Gastrocnemius medialis (tissue), 4 donors: ENCODE data around the gene LAMC2. TPM values are rescaled to one million over a fixed set of nuclear protein-coding genes. Genes with fewer than 3 reads are reported as not detected.

Experiments used
- ATAC-seq, 2 donors: fragments of 150-250 bp; one replicate each; pipeline ENCODE4 v1.9.1; 2016
- DNase-seq, 2 donors: peaks; one replicate each; pipeline ENCODE4 v3.0.0-alpha.2; 2019
- H3K27ac ChIP-seq, 4 donors: fragments of 200-600 bp; sonication (generic); 1 replicate in 1 of 4; 2 replicates in 3 of 4; pipeline ENCODE4 v1.5.1; 2016 to 2018; ENCODE audit warnings: mild to moderate bottlenecking in 2 of 4, moderate library complexity in 1 of 4
- H3K27me3 ChIP-seq, 3 donors: fragments of 200-600 bp; sonication (generic) in 2 of 3; 1 replicate in 1 of 3; 2 replicates in 2 of 3; pipeline versions ENCODE4 v1.5.1 to v1.6.0; 2016 to 2019; ENCODE audit warnings: mild to moderate bottlenecking in 1 of 3, moderate library complexity in 1 of 3
- H3K36me3 ChIP-seq, 2 donors: fragments of 200-600 bp; sonication (generic) in 1 of 2; one replicate each; pipeline ENCODE4 v1.5.1; 2017 to 2018
- H3K4me1 ChIP-seq, 2 donors: fragments of 200-600 bp; sonication (generic) in 1 of 2; one replicate each; pipeline ENCODE4 v1.5.1; 2016 to 2017; ENCODE audit warnings: mild to moderate bottlenecking in 2 of 2
- H3K4me3 ChIP-seq, 4 donors: fragments of 200-600 bp; sonication (generic) in 3 of 4; 1 replicate in 1 of 4; 2 replicates in 3 of 4; pipeline ENCODE4 v1.5.1; 2016 to 2019; ENCODE audit warnings: mild to moderate bottlenecking in 2 of 4
- H3K9me3 ChIP-seq, 3 donors: fragments of 200-600 bp; sonication (generic) in 2 of 3; 1 replicate in 1 of 3; 2 replicates in 2 of 3; pipeline ENCODE4 v1.5.1; 2016 to 2019
- CTCF ChIP-seq, 5 experiments: fragments of 450-650 bp in 3 of 5; fragments of 200-600 bp in 2 of 5; sonication (generic) in 2 of 5; IDR thresholded peaks in 4 of 5; conservative IDR thresholded peaks in 1 of 5; 1 replicate in 4 of 5; 2 replicates in 1 of 5; pipeline ENCODE4 v1.5.1; 2016 to 2019; ENCODE audit warnings: antibody characterized with exemption in 5 of 5, mild to moderate bottlenecking in 3 of 5, moderate library complexity in 3 of 5
- POLR2A ChIP-seq, 2 donors: fragments of 450-650 bp; IDR thresholded peaks; one replicate each; pipeline ENCODE4 v1.6.1; 2017; ENCODE audit warnings: antibody characterized with exemption in 2 of 2, mild to moderate bottlenecking in 2 of 2, moderate library complexity in 2 of 2
- in situ Hi-C, 4 donors: fragments of 200-750 bp; cut with MboI; loops; one replicate each; pipeline versions ENCODE4 v1.15.0 to v1.8.0; 2017; ENCODE audit warnings: low sequenced_read_pairs in 4 of 4
- intact Hi-C: fragments of 100-400 bp; cut with DNase I; formaldehyde crosslinking; loops from one replicate; pipeline ENCODE4 v1.15.1; 2023; ENCODE audit warnings: low total_unique reads
- total RNA-seq, 4 donors: library from RNA; depleted of rRNA; stranded (reverse); fragments of >200 nt; gene quantifications; one replicate each; pipeline versions ENCODE4 v1.1.0 to v1.2.3, GENCODE V29; 2016

The LAMC2 gene
- total RNA-seq = 1 to 10 TPM in 3 of 4 donors, under 1 TPM in 1; 0.78 to 1.8 (median 1.4) TPM

- Histone ChIP-seq H3K4me1 (no peaks in the 10 kb centered on the region), H3K4me3 (peak within 1 kb of the TSS in 1 of 4 donors; percentile 8), H3K27ac (no peak within 1 kb of the TSS), H3K27me3 (no peaks in the 10 kb centered on the region), H3K9me3 (no peaks in the 10 kb centered on the region), H3K36me3 (no peaks in the 10 kb centered on the region)
- intact Hi-C loops (no loop called here), in situ Hi-C loops (no loop called here)
- TF ChIP-seq CTCF (IDR thresholded peaks at IDR 0.05 in 4 of 5, conservative IDR thresholded peaks at IDR 0.05 in 1 of 5) = no peak
- no peak for ATAC-seq
- no peak for DNase-seq
Observed at GRCh38 chr1:183185941-183186490, at the start of gene LAMC2. Gene LAMC2 (plus strand): TSS chr1:183186264. CDS start chr1:183186353, 89 bp downstream.

GRCh38 chr1:183137782-183138181 is 48.3 kb upstream of the LAMC2 start:
- intact Hi-C loops = loop anchor here (2.0 to 10.0 kb wide), 2 partner anchors 105 to 173 kb away; no protein-coding TSS in a partner anchor
- Histone ChIP-seq H3K27ac (peak overlapping the region; percentile 62 to 76 (median 70)), H3K27me3 (no peaks in the 10 kb centered on the region), H3K9me3 (no peaks in the 10 kb centered on the region), H3K4me3 (no peak overlapping the region), H3K36me3 (peaks cover 3 to 82% of the 10 kb centered on the region in 2 donors), H3K4me1 (peaks cover 11 to 18% of the 10 kb centered on the region in 2 donors)
- DNase-seq = no peak
- in situ Hi-C loops = loop anchor here in 1 of 4 donors (10.0 kb wide), 1 partner anchor 97 kb away; no protein-coding TSS in a partner anchor
- peak; percentile 57 to 74 for ATAC-seq
- TF ChIP-seq POLR2A (IDR thresholded peaks at IDR 0.05) (no peak), CTCF (IDR thresholded peaks at IDR 0.05 in 4 of 5, conservative IDR thresholded peaks at IDR 0.05 in 1 of 5) (no peak)

- peaks cover 0 to 82% of the 10 kb centered on the region in 2 donors for H3K36me3 ChIP-seq
Observed at GRCh38 chr1:183138301-183138700, 47.8 kb upstream of the LAMC2 start.

GRCh38 chr1:183139281-183139942 is 46.7 kb upstream of the LAMC2 start:
- Histone ChIP-seq H3K4me1 (peaks cover 11 to 18% of the 10 kb centered on the region in 2 donors), H3K4me3 (no peak overlapping the region), H3K27me3 (no peaks in the 10 kb centered on the region), H3K36me3 (peaks cover 0 to 81% of the 10 kb centered on the region in 2 donors), H3K27ac (peak overlapping the region; percentile 62 to 76 (median 70)), H3K9me3 (no peaks in the 10 kb centered on the region)
- TF ChIP-seq POLR2A (IDR thresholded peaks at IDR 0.05) = no peak
- no peak for TF ChIP-seq CTCF (IDR thresholded peaks at IDR 0.05 in 4 of 5, conservative IDR thresholded peaks at IDR 0.05 in 1 of 5)
- ATAC-seq (peak; percentile 29 to 31), DNase-seq (no peak)
- intact Hi-C loops (loop anchor here (2.0 to 10.0 kb wide), 2 partner anchors 103 to 175 kb away; no protein-coding TSS in a partner anchor), in situ Hi-C loops (loop anchor here in 1 of 4 donors (10.0 kb wide), 1 partner anchor 95 kb away; no protein-coding TSS in a partner anchor)

More at GRCh38 chr1:183138301-183138700, 47.8 kb upstream of the LAMC2 start:
- in situ Hi-C loops = loop anchor here in 1 of 4 donors (10.0 kb wide), 1 partner anchor 96 kb away; no protein-coding TSS in a partner anchor
- Histone ChIP-seq H3K4me1 (peaks cover 11 to 18% of the 10 kb centered on the region in 2 donors), H3K27me3 (no peaks in the 10 kb centered on the region), H3K9me3 (no peaks in the 10 kb centered on the region), H3K27ac (peak overlapping the region; percentile 62 to 76 (median 70)), H3K4me3 (no peak overlapping the region)
- DNase-seq = no peak
- no peak for TF ChIP-seq CTCF (IDR thresholded peaks at IDR 0.05 in 4 of 5, conservative IDR thresholded peaks at IDR 0.05 in 1 of 5)
- no peak for TF ChIP-seq POLR2A (IDR thresholded peaks at IDR 0.05)
- ATAC-seq = no peak
- intact Hi-C loops = loop anchor here (2.0 to 10.0 kb wide), 2 partner anchors 104 to 174 kb away; no protein-coding TSS in a partner anchor
